LNCaP clone FGC (cell line): ENCODE measurements around the gene SRSF11.
"Not testable (repeated sequence)": the region's sequence is repeated elsewhere in the genome, so short reads cannot be mapped to it uniquely, and the experiment has no call there.

ENCODE experiments used
- DNase-seq: peaks from one replicate; pipeline ENCODE4 v3.0.0-alpha.2; 2011; ENCODE audit warnings: low read depth
- H3K4me3 ChIP-seq: 2 replicates; pipeline ENCODE4 v1.5.1; 2011; ENCODE audit warnings: mild to moderate bottlenecking, low read depth, low read length, control low read depth
- CTCF ChIP-seq: IDR thresholded peaks from 2 replicates; pipeline ENCODE4 v1.5.1; 2012; ENCODE audit warnings: mild to moderate bottlenecking; ENCODE audit not compliant: control insufficient read depth, insufficient read depth; ENCODE audit errors: extremely low read depth

The SRSF11 gene

GRCh38 chr1:70221238-70222121, at the start of gene SRSF11:
TSS of gene SRSF11 (plus strand) at chr1:70221380. CDS start at chr1:70221637, 257 bp downstream.
- H3K4me3 ChIP-seq = peak within 1 kb of the TSS; percentile 84
- TF ChIP-seq CTCF = no peak
- DNase-seq = peak; percentile 72

GRCh38 chr1:70171512-70171911, 49.7 kb upstream of the SRSF11 start:
- no peak overlapping the region for H3K4me3 ChIP-seq
- no peak for TF ChIP-seq CTCF
- DNase-seq = no peak

GRCh38 chr1:70185181-70185580, 36.0 kb upstream of the SRSF11 start:
- H3K4me3 ChIP-seq, DNase-seq: not testable (repeated sequence)

GRCh38 chr1:70188522-70188921, 32.7 kb upstream of the SRSF11 start:
- DNase-seq = no peak
- TF ChIP-seq CTCF = no peak
- H3K4me3 ChIP-seq = no peak overlapping the region

GRCh38 chr1:70190180-70190579, 31.0 kb upstream of the SRSF11 start:
- no peak overlapping the region for H3K4me3 ChIP-seq
- no peak for DNase-seq
- no peak for TF ChIP-seq CTCF

GRCh38 chr1:70192446-70192845, 28.7 kb upstream of the SRSF11 start:
- not testable (repeated sequence) for DNase-seq, H3K4me3 ChIP-seq

GRCh38 chr1:70194601-70195000, 26.6 kb upstream of the SRSF11 start:
- TF ChIP-seq CTCF = no peak
- no peak overlapping the region for H3K4me3 ChIP-seq
- no peak for DNase-seq

- no peak for DNase-seq
- no peak overlapping the region for H3K4me3 ChIP-seq
- TF ChIP-seq CTCF = no peak
Measured at GRCh38 chr1:70195342-70195741, 25.8 kb upstream of the SRSF11 start.
